ENCODE measurements around the gene CHST7. TPM values are rescaled to one million over a fixed set of nuclear protein-coding genes. Genes with fewer than 3 reads are reported as not detected.
"Not testable (repeated sequence)": the region's sequence is repeated elsewhere in the genome, so short reads cannot be mapped to it uniquely, and the experiment has no call there.

CHST7 gene, protein sequence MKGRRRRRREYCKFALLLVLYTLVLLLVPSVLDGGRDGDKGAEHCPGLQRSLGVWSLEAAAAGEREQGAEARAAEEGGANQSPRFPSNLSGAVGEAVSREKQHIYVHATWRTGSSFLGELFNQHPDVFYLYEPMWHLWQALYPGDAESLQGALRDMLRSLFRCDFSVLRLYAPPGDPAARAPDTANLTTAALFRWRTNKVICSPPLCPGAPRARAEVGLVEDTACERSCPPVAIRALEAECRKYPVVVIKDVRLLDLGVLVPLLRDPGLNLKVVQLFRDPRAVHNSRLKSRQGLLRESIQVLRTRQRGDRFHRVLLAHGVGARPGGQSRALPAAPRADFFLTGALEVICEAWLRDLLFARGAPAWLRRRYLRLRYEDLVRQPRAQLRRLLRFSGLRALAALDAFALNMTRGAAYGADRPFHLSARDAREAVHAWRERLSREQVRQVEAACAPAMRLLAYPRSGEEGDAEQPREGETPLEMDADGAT
- total RNA-seq, result 10 to 100 TPM; 12.1 to 22.3 (median 18.3) TPM

DNA sequence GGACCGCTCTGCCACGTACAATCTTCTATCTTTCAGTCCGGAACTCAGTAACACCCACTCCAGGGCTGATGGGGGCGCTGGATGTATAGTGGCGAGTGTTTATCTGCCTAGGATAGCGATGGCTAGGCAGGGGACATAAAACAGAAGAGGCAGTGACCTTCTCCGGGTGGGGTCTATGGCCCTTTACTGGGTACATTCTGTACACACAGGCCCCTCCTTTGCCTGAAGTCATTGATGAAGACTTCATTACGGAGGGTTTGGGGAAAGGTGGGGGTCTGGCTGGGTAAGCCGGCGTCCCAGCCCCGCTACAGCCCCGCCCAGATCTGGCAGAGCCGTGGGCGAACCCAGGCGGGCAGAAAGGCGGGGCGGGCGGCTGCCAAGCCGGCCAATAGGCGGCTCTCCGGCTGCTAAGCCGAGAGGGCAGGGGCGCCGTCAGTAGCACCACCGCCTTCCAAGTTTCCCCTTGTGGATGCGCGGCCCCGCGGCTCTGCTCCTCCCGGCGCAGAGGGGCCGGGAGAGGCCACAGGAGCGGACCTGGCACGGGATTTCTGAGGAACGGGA is at the start of gene CHST7:
CHST7 (plus strand) TSS at position 435 of the 561 bp plus-strand sequence. CDS start 167 bp downstream, outside the sequence.
- 24% methylated on average over 3 of the region's 35 CpGs; no CpG with 5 or more reads in 1 of the 2 donors for WGBS, 2 donors (ENCODE audit: low coverage in 1 of 2)
- Histone ChIP-seq H3K36me3 (no peaks in the 10 kb centered on the region), H3K4me3 (peak within 1 kb of the TSS; percentile 56 to 59), H3K27ac (peak within 1 kb of the TSS in 3 of 4 donors; percentile 72 to 76 (median 72)), H3K9me3 (no peaks in the 10 kb centered on the region), H3K27me3 (peaks cover 9% of the 10 kb centered on the region), H3K4me1 (peaks cover 0 to 15% (median 0%) of the 10 kb centered on the region in 3 donors)
- TF ChIP-seq, protein P1, sequence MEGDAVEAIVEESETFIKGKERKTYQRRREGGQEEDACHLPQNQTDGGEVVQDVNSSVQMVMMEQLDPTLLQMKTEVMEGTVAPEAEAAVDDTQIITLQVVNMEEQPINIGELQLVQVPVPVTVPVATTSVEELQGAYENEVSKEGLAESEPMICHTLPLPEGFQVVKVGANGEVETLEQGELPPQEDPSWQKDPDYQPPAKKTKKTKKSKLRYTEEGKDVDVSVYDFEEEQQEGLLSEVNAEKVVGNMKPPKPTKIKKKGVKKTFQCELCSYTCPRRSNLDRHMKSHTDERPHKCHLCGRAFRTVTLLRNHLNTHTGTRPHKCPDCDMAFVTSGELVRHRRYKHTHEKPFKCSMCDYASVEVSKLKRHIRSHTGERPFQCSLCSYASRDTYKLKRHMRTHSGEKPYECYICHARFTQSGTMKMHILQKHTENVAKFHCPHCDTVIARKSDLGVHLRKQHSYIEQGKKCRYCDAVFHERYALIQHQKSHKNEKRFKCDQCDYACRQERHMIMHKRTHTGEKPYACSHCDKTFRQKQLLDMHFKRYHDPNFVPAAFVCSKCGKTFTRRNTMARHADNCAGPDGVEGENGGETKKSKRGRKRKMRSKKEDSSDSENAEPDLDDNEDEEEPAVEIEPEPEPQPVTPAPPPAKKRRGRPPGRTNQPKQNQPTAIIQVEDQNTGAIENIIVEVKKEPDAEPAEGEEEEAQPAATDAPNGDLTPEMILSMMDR (IDR thresholded peaks at IDR 0.05), result peak in 1 of 4 experiments; percentile 35
- TF ChIP-seq POLR2AphosphoS5 (IDR thresholded peaks at IDR 0.05), result no peak
- TF ChIP-seq POLR2A (IDR thresholded peaks at IDR 0.05), result peak; percentile 33 to 42
- no peak for TF ChIP-seq EP300 (IDR thresholded peaks at IDR 0.05)
- ATAC-seq, result peak; percentile 76

- not testable (repeated sequence) for H3K27me3 ChIP-seq, H3K36me3 ChIP-seq, H3K27ac ChIP-seq, H3K4me3 ChIP-seq, H3K4me1 ChIP-seq, H3K9me3 ChIP-seq, ATAC-seq
- WGBS, 2 donors (ENCODE audit: low coverage in 1 of 2), result 72% methylated on average over 3 of the region's 6 CpGs; no CpG with 5 or more reads in 1 of the 2 donors
These were observed 44.9 kb upstream of the CHST7 start for GRCh38 chrX:46528640-46529039.

DNA sequence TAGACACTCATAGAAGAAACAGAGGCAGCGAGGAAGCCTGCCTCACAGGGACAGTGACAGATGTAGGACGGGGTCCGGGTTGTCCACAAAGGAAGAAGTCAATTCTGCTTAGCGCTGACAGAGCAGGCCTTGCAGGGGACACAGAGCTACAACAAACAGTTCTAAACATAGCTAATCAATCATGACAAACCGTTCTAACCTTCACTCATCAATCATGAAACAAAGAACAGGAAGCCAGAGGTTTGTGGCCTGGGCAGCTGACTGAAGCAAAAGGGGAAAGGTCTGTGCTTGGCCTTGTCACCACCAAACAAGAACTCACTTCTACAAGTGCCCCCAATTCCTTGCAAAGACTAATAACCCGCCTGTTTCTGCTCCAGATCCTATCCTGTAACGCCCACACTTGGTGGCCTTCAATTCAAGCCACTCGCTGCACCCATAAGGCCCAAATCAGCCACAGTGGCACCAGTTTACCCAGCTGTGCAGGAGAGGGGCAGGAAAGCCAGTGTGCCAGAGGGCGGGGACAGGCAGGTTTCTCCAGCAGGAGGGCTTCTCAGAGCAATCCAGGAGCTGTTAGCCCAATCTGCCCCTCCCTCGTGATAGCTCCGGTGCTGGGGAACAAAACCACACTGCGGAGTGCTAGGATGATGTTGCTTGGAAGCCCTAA is 43.7 kb upstream of the CHST7 start:
- not testable (repeated sequence) for H3K9me3 ChIP-seq, H3K4me3 ChIP-seq, H3K4me1 ChIP-seq, ATAC-seq, H3K27ac ChIP-seq, H3K36me3 ChIP-seq, H3K27me3 ChIP-seq
- 92 to 96% methylated on average over 4 to 5 of the region's 12 CpGs for WGBS, 2 donors (ENCODE audit: low coverage in 1 of 2)

GRCh38 chrX:46530404-46530908 is 43.1 kb upstream of the CHST7 start:
- H3K36me3 ChIP-seq, H3K27me3 ChIP-seq, H3K4me3 ChIP-seq, ATAC-seq, H3K27ac ChIP-seq, H3K9me3 ChIP-seq, H3K4me1 ChIP-seq: not testable (repeated sequence)
- WGBS, 2 donors (ENCODE audit: low coverage in 1 of 2), result 17% methylated on average over 1 of the region's 1 CpG; no CpG with 5 or more reads in 1 of the 2 donors

- TF ChIP-seq, protein P1 (IDR thresholded peaks at IDR 0.05), result no peak
- no peak for TF ChIP-seq EP300 (IDR thresholded peaks at IDR 0.05)
- no peak for TF ChIP-seq POLR2AphosphoS5 (IDR thresholded peaks at IDR 0.05)
- TF ChIP-seq POLR2A (IDR thresholded peaks at IDR 0.05), result no peak
- ATAC-seq, result no peak
- H3K9me3 ChIP-seq, result no peaks in the 10 kb centered on the region
- H3K27ac ChIP-seq, result no peak overlapping the region
- no peaks in the 10 kb centered on the region for H3K27me3 ChIP-seq
- H3K4me3 ChIP-seq, result no peak overlapping the region
- WGBS, 2 donors (ENCODE audit: low coverage in 1 of 2), result 61% methylated on average over 2 of the region's 3 CpGs; no CpG with 5 or more reads in 1 of the 2 donors
- no peaks in the 10 kb centered on the region for H3K4me1 ChIP-seq
- peaks cover 0 to 6% of the 10 kb centered on the region in 2 donors for H3K36me3 ChIP-seq
These were observed 42.1 kb upstream of the CHST7 start for GRCh38 chrX:46531442-46531841.

DNA sequence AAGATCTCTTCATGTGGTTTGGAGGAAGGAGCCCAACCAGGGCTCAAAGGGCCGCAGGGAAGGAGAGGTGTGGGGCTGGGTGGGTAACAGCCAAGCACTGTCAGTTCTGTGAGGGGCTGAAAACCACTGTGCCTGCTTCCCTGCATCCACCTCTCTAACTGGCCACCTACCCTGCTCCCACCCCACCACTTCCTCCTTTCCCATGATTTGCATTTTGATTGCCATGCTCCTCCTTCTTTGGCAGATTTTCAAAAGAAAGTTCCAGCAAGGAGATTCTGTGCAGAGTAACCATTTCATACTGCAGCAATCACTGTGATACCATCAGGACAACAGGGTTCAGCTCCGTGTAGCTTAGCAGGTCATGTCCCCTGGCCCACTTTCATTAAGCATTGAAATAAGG is 30.1 kb upstream of the CHST7 start:
- H3K9me3 ChIP-seq, result no peaks in the 10 kb centered on the region
- H3K27ac ChIP-seq, result no peak overlapping the region
- no peak for ATAC-seq
- no peaks in the 10 kb centered on the region for H3K27me3 ChIP-seq
- H3K36me3 ChIP-seq, result no peaks in the 10 kb centered on the region
- H3K4me1 ChIP-seq, result peaks cover 0 to 32% (median 0%) of the 10 kb centered on the region in 3 donors
- 60% methylated on average over 1 of the region's 2 CpGs; no CpG with 5 or more reads in 1 of the 2 donors for WGBS, 2 donors (ENCODE audit: low coverage in 1 of 2)
- no peak for TF ChIP-seq POLR2AphosphoS5 (IDR thresholded peaks at IDR 0.05)
- TF ChIP-seq POLR2A (IDR thresholded peaks at IDR 0.05), result no peak
- TF ChIP-seq, protein P1 (IDR thresholded peaks at IDR 0.05), result no peak
- TF ChIP-seq EP300 (IDR thresholded peaks at IDR 0.05), result no peak
- no peak overlapping the region for H3K4me3 ChIP-seq

GRCh38 chrX:46544527-46544926 is 29.0 kb upstream of the CHST7 start:
- H3K9me3 ChIP-seq, H3K27me3 ChIP-seq, ATAC-seq, H3K36me3 ChIP-seq: not testable (repeated sequence)
- H3K4me1 ChIP-seq, result peaks cover 0 to 32% (median 0%) of the 10 kb centered on the region in 3 donors
- peak overlapping the region; percentile 70 to 95 for H3K4me3 ChIP-seq
- H3K27ac ChIP-seq, result peak overlapping the region in 3 of 4 donors; percentile 81 to 84 (median 82)
- WGBS, 2 donors (ENCODE audit: low coverage in 1 of 2), result 82% methylated on average over 3 of the region's 7 CpGs; no CpG with 5 or more reads in 1 of the 2 donors

All from gastroesophageal sphincter (tissue), 4 donors.